ENCODE measurements around the gene CPTP.

The CPTP gene

DNA sequence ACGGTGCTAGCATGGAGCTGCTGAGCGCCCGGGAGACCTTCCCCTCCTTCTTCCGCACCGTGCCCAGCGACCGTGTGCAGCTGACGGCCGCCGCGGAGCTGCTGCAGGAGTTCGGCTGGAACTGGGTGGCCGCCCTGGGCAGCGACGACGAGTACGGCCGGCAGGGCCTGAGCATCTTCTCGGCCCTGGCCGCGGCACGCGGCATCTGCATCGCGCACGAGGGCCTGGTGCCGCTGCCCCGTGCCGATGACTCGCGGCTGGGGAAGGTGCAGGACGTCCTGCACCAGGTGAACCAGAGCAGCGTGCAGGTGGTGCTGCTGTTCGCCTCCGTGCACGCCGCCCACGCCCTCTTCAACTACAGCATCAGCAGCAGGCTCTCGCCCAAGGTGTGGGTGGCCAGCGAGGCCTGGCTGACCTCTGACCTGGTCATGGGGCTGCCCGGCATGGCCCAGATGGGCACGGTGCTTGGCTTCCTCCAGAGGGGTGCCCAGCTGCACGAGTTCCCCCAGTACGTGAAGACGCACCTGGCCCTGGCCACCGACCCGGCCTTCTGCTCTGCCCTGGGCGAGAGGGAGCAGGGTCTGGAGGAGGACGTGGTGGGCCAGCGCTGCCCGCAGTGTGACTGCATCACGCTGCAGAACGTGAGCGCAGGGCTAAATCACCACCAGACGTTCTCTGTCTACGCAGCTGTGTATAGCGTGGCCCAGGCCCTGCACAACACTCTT is 7.6 kb downstream of the CPTP start:
- peaks cover 20% of the 10 kb centered on the region for H3K36me3 ChIP-seq
- H3K27me3 ChIP-seq = no peaks in the 10 kb centered on the region
- TF ChIP-seq, protein P1, sequence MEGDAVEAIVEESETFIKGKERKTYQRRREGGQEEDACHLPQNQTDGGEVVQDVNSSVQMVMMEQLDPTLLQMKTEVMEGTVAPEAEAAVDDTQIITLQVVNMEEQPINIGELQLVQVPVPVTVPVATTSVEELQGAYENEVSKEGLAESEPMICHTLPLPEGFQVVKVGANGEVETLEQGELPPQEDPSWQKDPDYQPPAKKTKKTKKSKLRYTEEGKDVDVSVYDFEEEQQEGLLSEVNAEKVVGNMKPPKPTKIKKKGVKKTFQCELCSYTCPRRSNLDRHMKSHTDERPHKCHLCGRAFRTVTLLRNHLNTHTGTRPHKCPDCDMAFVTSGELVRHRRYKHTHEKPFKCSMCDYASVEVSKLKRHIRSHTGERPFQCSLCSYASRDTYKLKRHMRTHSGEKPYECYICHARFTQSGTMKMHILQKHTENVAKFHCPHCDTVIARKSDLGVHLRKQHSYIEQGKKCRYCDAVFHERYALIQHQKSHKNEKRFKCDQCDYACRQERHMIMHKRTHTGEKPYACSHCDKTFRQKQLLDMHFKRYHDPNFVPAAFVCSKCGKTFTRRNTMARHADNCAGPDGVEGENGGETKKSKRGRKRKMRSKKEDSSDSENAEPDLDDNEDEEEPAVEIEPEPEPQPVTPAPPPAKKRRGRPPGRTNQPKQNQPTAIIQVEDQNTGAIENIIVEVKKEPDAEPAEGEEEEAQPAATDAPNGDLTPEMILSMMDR (IDR thresholded peaks at IDR 0.05) = no peak
- H3K4me1 ChIP-seq (ENCODE audit: control insufficient read depth in 1 of 2, insufficient read depth in 1 of 2, low read depth in 1 of 2, low read length in 1 of 2) = peaks cover 0 to 4% of the 10 kb centered on the region in 2 experiments
- H3K4me3 ChIP-seq (ENCODE audit: low read depth in 1 of 2, low read length in 1 of 2) = no peak overlapping the region
- H3K9me3 ChIP-seq = no peaks in the 10 kb centered on the region
- H3K27ac ChIP-seq = no peak overlapping the region

DNA sequence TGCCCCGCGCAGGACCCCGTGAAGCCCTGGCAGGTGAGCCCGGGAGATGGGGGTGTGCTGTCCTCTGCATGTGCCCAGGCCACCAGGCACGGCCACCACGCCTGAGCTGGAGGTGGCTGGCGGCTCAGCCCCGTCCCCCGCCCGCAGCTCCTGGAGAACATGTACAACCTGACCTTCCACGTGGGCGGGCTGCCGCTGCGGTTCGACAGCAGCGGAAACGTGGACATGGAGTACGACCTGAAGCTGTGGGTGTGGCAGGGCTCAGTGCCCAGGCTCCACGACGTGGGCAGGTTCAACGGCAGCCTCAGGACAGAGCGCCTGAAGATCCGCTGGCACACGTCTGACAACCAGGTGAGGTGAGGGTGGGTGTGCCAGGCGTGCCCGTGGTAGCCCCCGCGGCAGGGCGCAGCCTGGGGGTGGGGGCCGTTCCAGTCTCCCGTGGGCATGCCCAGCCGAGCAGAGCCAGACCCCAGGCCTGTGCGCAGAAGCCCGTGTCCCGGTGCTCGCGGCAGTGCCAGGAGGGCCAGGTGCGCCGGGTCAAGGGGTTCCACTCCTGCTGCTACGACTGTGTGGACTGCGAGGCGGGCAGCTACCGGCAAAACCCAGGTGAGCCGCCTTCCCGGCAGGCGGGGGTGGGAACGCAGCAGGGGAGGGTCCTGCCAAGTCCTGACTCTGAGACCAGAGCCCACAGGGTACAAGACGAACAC is 8.3 kb downstream of the CPTP start:
- peaks cover 0 to 4% of the 10 kb centered on the region in 2 experiments for H3K4me1 ChIP-seq (ENCODE audit: control insufficient read depth in 1 of 2, insufficient read depth in 1 of 2, low read depth in 1 of 2, low read length in 1 of 2)
- H3K27me3 ChIP-seq = no peaks in the 10 kb centered on the region
- H3K9me3 ChIP-seq = no peaks in the 10 kb centered on the region
- no peak overlapping the region for H3K27ac ChIP-seq
- H3K4me3 ChIP-seq (ENCODE audit: low read depth in 1 of 2, low read length in 1 of 2) = no peak overlapping the region
- peaks cover 15% of the 10 kb centered on the region for H3K36me3 ChIP-seq
- TF ChIP-seq, protein P1 (IDR thresholded peaks at IDR 0.05) = no peak

DNA sequence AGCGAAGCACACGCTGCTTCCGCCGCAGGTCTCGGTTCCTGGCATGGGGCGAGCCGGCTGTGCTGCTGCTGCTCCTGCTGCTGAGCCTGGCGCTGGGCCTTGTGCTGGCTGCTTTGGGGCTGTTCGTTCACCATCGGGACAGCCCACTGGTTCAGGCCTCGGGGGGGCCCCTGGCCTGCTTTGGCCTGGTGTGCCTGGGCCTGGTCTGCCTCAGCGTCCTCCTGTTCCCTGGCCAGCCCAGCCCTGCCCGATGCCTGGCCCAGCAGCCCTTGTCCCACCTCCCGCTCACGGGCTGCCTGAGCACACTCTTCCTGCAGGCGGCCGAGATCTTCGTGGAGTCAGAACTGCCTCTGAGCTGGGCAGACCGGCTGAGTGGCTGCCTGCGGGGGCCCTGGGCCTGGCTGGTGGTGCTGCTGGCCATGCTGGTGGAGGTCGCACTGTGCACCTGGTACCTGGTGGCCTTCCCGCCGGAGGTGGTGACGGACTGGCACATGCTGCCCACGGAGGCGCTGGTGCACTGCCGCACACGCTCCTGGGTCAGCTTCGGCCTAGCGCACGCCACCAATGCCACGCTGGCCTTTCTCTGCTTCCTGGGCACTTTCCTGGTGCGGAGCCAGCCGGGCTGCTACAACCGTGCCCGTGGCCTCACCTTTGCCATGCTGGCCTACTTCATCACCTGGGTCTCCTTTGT is 9.1 kb downstream of the CPTP start:
- Histone ChIP-seq H3K36me3 (peaks cover 13% of the 10 kb centered on the region), H3K4me3 (ENCODE audit: low read depth in 1 of 2, low read length in 1 of 2) (no peak overlapping the region), H3K27ac (no peak overlapping the region), H3K27me3 (no peaks in the 10 kb centered on the region), H3K9me3 (no peaks in the 10 kb centered on the region), H3K4me1 (ENCODE audit: control insufficient read depth in 1 of 2, insufficient read depth in 1 of 2, low read depth in 1 of 2, low read length in 1 of 2) (peaks cover 0 to 4% of the 10 kb centered on the region in 2 experiments)
- TF ChIP-seq, protein P1 (IDR thresholded peaks at IDR 0.05) = no peak

DNA sequence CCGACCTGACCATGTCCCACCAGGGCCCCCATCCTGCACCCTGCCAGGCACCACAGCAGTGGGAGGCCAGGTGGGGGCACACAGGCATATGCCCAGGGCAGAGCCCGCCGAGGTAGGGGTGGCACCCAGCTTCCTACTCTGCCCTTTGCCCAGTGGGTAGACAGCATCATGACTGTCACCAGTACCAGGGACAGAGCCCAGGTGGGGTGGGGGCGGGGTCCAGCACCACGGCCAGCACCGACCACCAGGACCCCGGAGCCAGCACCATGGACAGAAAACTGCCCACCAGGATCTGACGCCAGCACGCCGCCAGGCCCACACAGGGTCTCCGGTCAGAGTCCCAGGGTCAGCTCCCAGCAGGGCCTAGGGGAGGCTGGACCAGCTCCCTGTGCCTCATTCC is 10.2 kb downstream of the CPTP start:
- H3K4me3 ChIP-seq (ENCODE audit: low read depth in 1 of 2, low read length in 1 of 2) = no peak overlapping the region
- peaks cover 0 to 4% of the 10 kb centered on the region in 2 experiments for H3K4me1 ChIP-seq (ENCODE audit: control insufficient read depth in 1 of 2, insufficient read depth in 1 of 2, low read depth in 1 of 2, low read length in 1 of 2)
- TF ChIP-seq, protein P1 (IDR thresholded peaks at IDR 0.05) = no peak
- H3K9me3 ChIP-seq = no peaks in the 10 kb centered on the region
- H3K36me3 ChIP-seq = peaks cover 18% of the 10 kb centered on the region
- H3K27ac ChIP-seq = no peak overlapping the region
- no peaks in the 10 kb centered on the region for H3K27me3 ChIP-seq

DNA sequence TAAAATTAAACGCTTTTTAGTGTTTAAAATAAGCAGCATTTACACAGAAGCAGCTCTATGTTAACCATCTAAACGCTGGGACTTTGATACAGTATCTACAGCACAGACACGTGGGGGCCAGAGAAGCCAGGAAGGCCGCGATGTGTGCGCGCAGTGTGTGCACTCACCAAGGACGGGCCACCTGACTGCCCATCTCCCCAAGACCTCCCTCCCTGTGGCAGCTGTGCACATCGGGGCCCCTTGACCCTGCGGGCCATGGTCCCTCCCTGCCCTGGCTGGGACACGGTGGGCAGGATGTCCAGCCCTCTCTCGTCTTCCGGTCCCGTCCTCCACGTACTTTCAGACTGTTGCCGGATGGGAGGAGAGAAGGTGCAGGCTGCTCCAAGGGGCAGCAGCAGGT is 10.7 kb downstream of the CPTP start:
- TF ChIP-seq, protein P1 (IDR thresholded peaks at IDR 0.05) = no peak
- Histone ChIP-seq H3K9me3 (no peaks in the 10 kb centered on the region), H3K36me3 (peaks cover 23% of the 10 kb centered on the region), H3K4me3 (ENCODE audit: low read depth in 1 of 2, low read length in 1 of 2) (no peak overlapping the region), H3K27me3 (no peaks in the 10 kb centered on the region), H3K27ac (no peak overlapping the region), H3K4me1 (ENCODE audit: control insufficient read depth in 1 of 2, insufficient read depth in 1 of 2, low read depth in 1 of 2, low read length in 1 of 2) (peaks cover 0 to 4% of the 10 kb centered on the region in 2 experiments)
